K562 (cell line): ENCODE measurements around the gene ICOSLG. TPM values are rescaled to one million over a fixed set of nuclear protein-coding genes. Genes with fewer than 3 reads are reported as not detected.
"Not testable (repeated sequence)": the region's sequence is repeated elsewhere in the genome, so short reads cannot be mapped to it uniquely, and the experiment has no call there.

Experiments used
- ATAC-seq: fragments of 200-7000 bp; cut with Tn5 transposase; 3 replicates; pipeline ENCODE4 v1.9.1; 2020; ENCODE audit warnings: moderate library complexity
- BruUV-seq: library from RNA; stranded (reverse); fragments of 400-500 nt; replicated peaks from 2 replicates; lab custom pipeline; 2021; lab: Mats Ljungman, UMichigan
- CTCF ChIA-PET: fragments of 300-600 bp; formaldehyde crosslinking; extraction: SDS; loops from one replicate; lab custom pipeline; 2021; ENCODE audit warnings: low intra/inter-chr PET ratio; lab: Yijun Ruan, JAX
- POLR2A ChIA-PET: fragments of 300-600, 350-650 bp; sonication (Branson Sonifier 250); formaldehyde crosslinking; extraction: SDS; loops from one replicate; lab custom pipeline; 2021; ENCODE audit warnings: antibody characterized with exemption, inconsistent platforms; lab: Yijun Ruan, JAX
- DNase-seq, 4 experiments: peaks; one replicate each; pipeline versions ENCODE4 v3.0.0 to v3.0.0-alpha.2; 2011 to 2018; ENCODE audit warnings: low spot score in 3 of 4, mixed read lengths in 3 of 4; ENCODE audit errors: extremely low read depth in 1 of 4
- FAIRE-seq: peaks from 2 replicates; lab custom pipeline; 2011; peaks lifted over from hg19 to GRCh38; lab: Jason Lieb, UNC
- H2AFZ ChIP-seq: 2 replicates; pipeline ENCODE4 v1.6.0; 2011; ENCODE audit warnings: low read depth, low read length, control low read depth, inconsistent platforms
- H3K27ac ChIP-seq: fragments of 200-600 bp; 3 replicates; pipeline ENCODE4 v1.8.0; 2011; ENCODE audit warnings: low read depth, mild to moderate bottlenecking, control low read depth, inconsistent platforms, low read length, moderate library complexity, mixed read lengths; ENCODE audit errors: extremely low read depth
- H3K27me3 ChIP-seq, 2 experiments: fragments of 300-600 bp in 1 of 2; 2 replicates in 1 of 2; 3 replicates in 1 of 2; pipeline versions ENCODE4 v1.6.0 to v1.8.0; 2011; ENCODE audit warnings: inconsistent platforms in 2 of 2, low read length in 2 of 2, mild to moderate bottlenecking in 1 of 2, mixed read lengths in 1 of 2, moderate library complexity in 1 of 2; ENCODE audit not compliant: control insufficient read depth in 2 of 2, insufficient read depth in 2 of 2
- H3K36me3 ChIP-seq: fragments of 300-600 bp; 3 replicates; pipeline ENCODE4 v1.8.0; 2011; ENCODE audit warnings: mild to moderate bottlenecking, low read length, inconsistent platforms; ENCODE audit not compliant: control insufficient read depth, insufficient read depth
- H3K4me1 ChIP-seq, 2 experiments: fragments of 200-600 bp in 1 of 2; replicated peaks in 1 of 2; 2 replicates in 1 of 2; 3 replicates in 1 of 2; pipeline versions ENCODE4 v1.5.1 to v1.8.0; 2011; ENCODE audit warnings: inconsistent platforms in 2 of 2, low read length in 2 of 2, mild to moderate bottlenecking in 1 of 2, mixed read lengths in 1 of 2, moderate library complexity in 1 of 2; ENCODE audit not compliant: control insufficient read depth in 2 of 2, insufficient read depth in 2 of 2
- H3K4me2 ChIP-seq: 2 replicates; pipeline ENCODE4 v1.6.1; 2011; ENCODE audit warnings: low read length, control low read depth, inconsistent platforms, mixed read lengths; ENCODE audit not compliant: insufficient read depth
- H3K4me3 ChIP-seq: fragments of 200-600 bp; sonication (generic), shearing (Covaris generic); 2 replicates; pipeline ENCODE4 v1.5.1; 2016; ENCODE audit warnings: control low read depth, inconsistent platforms
- H3K79me2 ChIP-seq: fragments of 200-600 bp; 3 replicates; pipeline ENCODE4 v1.8.0; 2011; ENCODE audit warnings: low read length, inconsistent platforms; ENCODE audit not compliant: control insufficient read depth, insufficient read depth
- H3K9ac ChIP-seq, 2 experiments: 2 replicates each; pipeline versions ENCODE4 v1.6.0 to v1.6.1; 2011; ENCODE audit warnings: low read depth in 2 of 2, low read length in 2 of 2, control low read depth in 1 of 2, inconsistent platforms in 1 of 2, mild to moderate bottlenecking in 1 of 2, mixed read lengths in 1 of 2; ENCODE audit not compliant: insufficient read depth in 1 of 2
- H3K9me1 ChIP-seq: one replicate; pipeline ENCODE4 v1.6.0; 2011; ENCODE audit warnings: inconsistent platforms, mild to moderate bottlenecking, low read length, moderate library complexity; ENCODE audit not compliant: control insufficient read depth, insufficient read depth
- H3K9me3 ChIP-seq: replicated peaks from 2 replicates; pipeline ENCODE4 v1.5.1; 2011; ENCODE audit warnings: low read depth, low read length, inconsistent platforms; ENCODE audit not compliant: control insufficient read depth, insufficient read depth
- H4K20me1 ChIP-seq: replicated peaks from 2 replicates; pipeline ENCODE4 v1.6.1; 2011; ENCODE audit warnings: low read length, inconsistent platforms, mixed read lengths; ENCODE audit not compliant: control insufficient read depth, insufficient read depth
- FOXK1 ChIP-seq: sonication (generic); formaldehyde crosslinking; IDR thresholded peaks from 2 replicates; pipeline ENCODE4 v1.8.0; 2022; ENCODE audit warnings: missing genetic modification reagents, mild to moderate bottlenecking, borderline replicate concordance
- NFRKB ChIP-seq: fragments of 450-650 bp; IDR thresholded peaks from 2 replicates; pipeline ENCODE4 v1.6.1; 2016; ENCODE audit warnings: low read depth
- PHB ChIP-seq: fragments of 250-450 bp; sonication (Bioruptor Pico); IDR thresholded peaks from 2 replicates; pipeline ENCODE4 v1.5.0; 2021
- SMARCA4 ChIP-seq: fragments of 450-650 bp; IDR thresholded peaks from 2 replicates; pipeline ENCODE4 v1.6.1; 2016
- WGBS: fragments of 100-300 bp; shearing (Covaris generic); methylation state at CpG from one replicate; pipeline ENCODE4 v1.1.6; 2016; ENCODE audit warnings: low coverage, mixed read lengths; ENCODE audit not compliant: insufficient coverage; ENCODE audit errors: missing lambda C conversion rate; 5-methylcytosine and 5-hydroxymethylcytosine counted together
- in situ Hi-C: fragments of 300-500 bp; cut with MboI; formaldehyde crosslinking; loops from 4 replicates; pipeline ENCODE4 v1.15.0; 2018; ENCODE audit warnings: inconsistent platforms, mixed read lengths
- intact Hi-C: fragments of 100-400 bp; cut with micrococcal nuclease; formaldehyde crosslinking; loops from 2 replicates; pipeline ENCODE4 v1.14.2; 2022
- polyA plus RNA-seq, 8 experiments: library from polyadenylated mRNA; depleted of rRNA in 4 of 8; stranded (reverse) in 5 of 8; unstranded in 3 of 8; fragments of >200 nt; fragmentation: Nextera tagmentation in 2 of 8; fragmentation: Illumina TruSeq in 1 of 8; extraction: Ambion mirVana in 2 of 8; extraction: Trizol in 1 of 8; gene quantifications; 2 replicates each; pipeline versions ENCODE4 v1.2.1 to v1.2.3, GENCODE V29; 2011 to 2014; ENCODE audit warnings: inconsistent platforms in 1 of 8, missing spikeins in 1 of 8
- total RNA-seq, 7 experiments: library from RNA; depleted of rRNA in 6 of 7; stranded (reverse); fragments of >200 nt in 6 of 7; fragmentation: Illumina TruSeq in 2 of 7; extraction: Trizol in 2 of 7; gene quantifications; 2 replicates each; pipeline versions ENCODE4 v1.2.1 to v1.2.3, GENCODE V29; 2011 to 2021; ENCODE audit warnings: low replicate concordance in 1 of 7
- TF ChIP-seq, protein P1 (sequence below): sonication (generic); formaldehyde crosslinking; IDR thresholded peaks from 2 replicates; pipeline ENCODE4 v1.8.0; 2022; ENCODE audit warnings: missing genetic modification reagents, mild to moderate bottlenecking, borderline replicate concordance
- TF ChIP-seq, protein P2 (sequence below): fragments of 250-450 bp; sonication (Bioruptor Pico); IDR thresholded peaks from 2 replicates; pipeline ENCODE4 v1.5.1; 2021; ENCODE audit warnings: mild to moderate bottlenecking
- TF ChIP-seq, protein P3 (sequence below): fragments of 250-450 bp; sonication (Bioruptor Pico); IDR thresholded peaks from 2 replicates; pipeline ENCODE4 v1.5.0; 2021
- TF ChIP-seq, protein P4 (sequence below): fragments of 450-650 bp; formaldehyde crosslinking; IDR thresholded peaks from 2 replicates; pipeline ENCODE4 v1.4.0; 2020; ENCODE audit warnings: mild to moderate bottlenecking, mixed read lengths
- TF ChIP-seq, protein P5 (sequence below): fragments of 150-350 bp; conservative IDR thresholded peaks from 2 replicates; pipeline ENCODE4 v1.6.1; 2014; ENCODE audit warnings: low read length

The ICOSLG gene
- total and polyA plus RNA-seq, 9 of the 15 experiments (the other 6 are each of a cell fraction or from before 2014, with no cell fraction given): 0.01 to 1.4 (median 0.15) TPM

DNA sequence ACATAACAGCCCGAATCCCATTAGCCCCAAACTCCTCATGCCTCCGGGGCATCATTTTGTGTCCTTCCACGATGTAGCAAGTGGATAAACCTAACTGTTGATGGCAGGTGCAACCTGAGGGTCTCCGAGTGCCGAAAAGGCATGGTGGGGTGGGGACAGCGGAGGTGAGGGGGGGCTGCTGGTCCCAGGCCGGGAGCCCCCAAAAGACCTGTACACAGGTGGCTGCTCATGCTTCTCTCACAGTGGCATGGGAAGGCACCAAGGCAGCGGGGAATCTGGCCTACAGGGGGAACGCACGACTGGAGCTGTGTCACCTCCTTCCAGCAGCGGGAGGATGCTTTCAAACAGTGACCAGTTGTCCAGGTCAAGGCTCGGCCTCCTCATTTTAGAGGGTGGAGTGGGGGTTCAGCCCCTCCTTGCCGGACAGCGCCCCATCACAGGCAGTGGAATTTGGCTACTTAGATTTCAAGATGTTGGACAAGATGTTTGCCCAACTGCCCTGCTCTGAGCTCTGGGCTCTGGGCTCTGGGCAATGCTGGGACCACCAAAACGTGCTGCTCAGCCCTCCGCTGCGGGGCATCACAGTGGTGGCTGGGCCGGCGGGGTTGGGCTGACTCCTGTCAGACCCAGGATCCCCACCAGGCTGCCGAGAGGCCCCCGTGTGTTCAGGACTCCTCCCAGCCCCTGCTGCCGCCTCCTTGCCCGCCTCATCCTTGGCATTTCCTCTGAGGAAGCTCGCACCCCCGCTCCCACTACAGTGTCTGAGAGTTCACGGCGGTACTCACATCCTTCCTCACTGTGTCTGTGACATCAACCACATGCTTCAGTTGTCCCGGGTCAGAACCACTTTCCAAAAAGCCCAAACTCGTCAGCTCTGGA is 13.3 kb upstream of the ICOSLG start (continued):
- TF ChIP-seq, protein P1, sequence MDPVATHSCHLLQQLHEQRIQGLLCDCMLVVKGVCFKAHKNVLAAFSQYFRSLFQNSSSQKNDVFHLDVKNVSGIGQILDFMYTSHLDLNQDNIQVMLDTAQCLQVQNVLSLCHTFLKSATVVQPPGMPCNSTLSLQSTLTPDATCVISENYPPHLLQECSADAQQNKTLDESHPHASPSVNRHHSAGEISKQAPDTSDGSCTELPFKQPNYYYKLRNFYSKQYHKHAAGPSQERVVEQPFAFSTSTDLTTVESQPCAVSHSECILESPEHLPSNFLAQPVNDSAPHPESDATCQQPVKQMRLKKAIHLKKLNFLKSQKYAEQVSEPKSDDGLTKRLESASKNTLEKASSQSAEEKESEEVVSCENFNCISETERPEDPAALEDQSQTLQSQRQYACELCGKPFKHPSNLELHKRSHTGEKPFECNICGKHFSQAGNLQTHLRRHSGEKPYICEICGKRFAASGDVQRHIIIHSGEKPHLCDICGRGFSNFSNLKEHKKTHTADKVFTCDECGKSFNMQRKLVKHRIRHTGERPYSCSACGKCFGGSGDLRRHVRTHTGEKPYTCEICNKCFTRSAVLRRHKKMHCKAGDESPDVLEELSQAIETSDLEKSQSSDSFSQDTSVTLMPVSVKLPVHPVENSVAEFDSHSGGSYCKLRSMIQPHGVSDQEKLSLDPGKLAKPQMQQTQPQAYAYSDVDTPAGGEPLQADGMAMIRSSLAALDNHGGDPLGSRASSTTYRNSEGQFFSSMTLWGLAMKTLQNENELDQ (CRISPR knock-in tag): no peak
- TF ChIP-seq, protein P2, sequence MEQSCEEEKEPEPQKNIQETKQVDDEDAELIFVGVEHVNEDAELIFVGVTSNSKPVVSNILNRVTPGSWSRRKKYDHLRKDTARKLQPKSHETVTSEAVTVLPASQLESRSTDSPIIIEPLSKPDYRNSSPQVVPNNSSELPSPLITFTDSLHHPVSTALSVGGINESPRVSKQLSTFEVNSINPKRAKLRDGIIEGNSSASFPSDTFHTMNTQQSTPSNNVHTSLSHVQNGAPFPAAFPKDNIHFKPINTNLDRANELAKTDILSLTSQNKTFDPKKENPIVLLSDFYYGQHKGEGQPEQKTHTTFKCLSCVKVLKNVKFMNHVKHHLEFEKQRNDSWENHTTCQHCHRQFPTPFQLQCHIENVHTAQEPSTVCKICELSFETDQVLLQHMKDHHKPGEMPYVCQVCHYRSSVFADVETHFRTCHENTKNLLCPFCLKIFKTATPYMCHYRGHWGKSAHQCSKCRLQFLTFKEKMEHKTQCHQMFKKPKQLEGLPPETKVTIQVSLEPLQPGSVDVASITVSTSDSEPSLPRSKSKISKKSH (CRISPR knock-in tag): no peak
- TF ChIP-seq PHB: no peak
- TF ChIP-seq, protein P3, sequence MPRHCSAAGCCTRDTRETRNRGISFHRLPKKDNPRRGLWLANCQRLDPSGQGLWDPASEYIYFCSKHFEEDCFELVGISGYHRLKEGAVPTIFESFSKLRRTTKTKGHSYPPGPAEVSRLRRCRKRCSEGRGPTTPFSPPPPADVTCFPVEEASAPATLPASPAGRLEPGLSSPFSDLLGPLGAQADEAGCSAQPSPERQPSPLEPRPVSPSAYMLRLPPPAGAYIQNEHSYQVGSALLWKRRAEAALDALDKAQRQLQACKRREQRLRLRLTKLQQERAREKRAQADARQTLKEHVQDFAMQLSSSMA (CRISPR knock-in tag): no peak
- TF ChIP-seq, protein P4, sequence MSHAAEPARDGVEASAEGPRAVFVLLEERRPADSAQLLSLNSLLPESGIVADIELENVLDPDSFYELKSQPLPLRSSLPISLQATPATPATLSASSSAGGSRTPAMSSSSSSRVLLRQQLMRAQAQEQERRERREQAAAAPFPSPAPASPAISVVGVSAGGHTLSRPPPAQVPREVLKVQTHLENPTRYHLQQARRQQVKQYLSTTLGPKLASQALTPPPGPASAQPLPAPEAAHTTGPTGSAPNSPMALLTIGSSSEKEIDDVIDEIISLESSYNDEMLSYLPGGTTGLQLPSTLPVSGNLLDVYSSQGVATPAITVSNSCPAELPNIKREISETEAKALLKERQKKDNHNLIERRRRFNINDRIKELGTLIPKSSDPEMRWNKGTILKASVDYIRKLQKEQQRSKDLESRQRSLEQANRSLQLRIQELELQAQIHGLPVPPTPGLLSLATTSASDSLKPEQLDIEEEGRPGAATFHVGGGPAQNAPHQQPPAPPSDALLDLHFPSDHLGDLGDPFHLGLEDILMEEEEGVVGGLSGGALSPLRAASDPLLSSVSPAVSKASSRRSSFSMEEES: no peak
- no peak for TF ChIP-seq FOXK1 (CRISPR knock-in tag)
- TF ChIP-seq, protein P5, sequence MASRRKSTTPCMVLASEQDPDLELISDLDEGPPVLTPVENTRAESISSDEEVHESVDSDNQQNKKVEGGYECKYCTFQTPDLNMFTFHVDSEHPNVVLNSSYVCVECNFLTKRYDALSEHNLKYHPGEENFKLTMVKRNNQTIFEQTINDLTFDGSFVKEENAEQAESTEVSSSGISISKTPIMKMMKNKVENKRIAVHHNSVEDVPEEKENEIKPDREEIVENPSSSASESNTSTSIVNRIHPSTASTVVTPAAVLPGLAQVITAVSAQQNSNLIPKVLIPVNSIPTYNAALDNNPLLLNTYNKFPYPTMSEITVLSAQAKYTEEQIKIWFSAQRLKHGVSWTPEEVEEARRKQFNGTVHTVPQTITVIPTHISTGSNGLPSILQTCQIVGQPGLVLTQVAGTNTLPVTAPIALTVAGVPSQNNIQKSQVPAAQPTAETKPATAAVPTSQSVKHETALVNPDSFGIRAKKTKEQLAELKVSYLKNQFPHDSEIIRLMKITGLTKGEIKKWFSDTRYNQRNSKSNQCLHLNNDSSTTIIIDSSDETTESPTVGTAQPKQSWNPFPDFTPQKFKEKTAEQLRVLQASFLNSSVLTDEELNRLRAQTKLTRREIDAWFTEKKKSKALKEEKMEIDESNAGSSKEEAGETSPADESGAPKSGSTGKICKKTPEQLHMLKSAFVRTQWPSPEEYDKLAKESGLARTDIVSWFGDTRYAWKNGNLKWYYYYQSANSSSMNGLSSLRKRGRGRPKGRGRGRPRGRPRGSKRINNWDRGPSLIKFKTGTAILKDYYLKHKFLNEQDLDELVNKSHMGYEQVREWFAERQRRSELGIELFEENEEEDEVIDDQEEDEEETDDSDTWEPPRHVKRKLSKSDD: no peak
- TF ChIP-seq SMARCA4: no peak
- no peak for TF ChIP-seq NFRKB

DNA sequence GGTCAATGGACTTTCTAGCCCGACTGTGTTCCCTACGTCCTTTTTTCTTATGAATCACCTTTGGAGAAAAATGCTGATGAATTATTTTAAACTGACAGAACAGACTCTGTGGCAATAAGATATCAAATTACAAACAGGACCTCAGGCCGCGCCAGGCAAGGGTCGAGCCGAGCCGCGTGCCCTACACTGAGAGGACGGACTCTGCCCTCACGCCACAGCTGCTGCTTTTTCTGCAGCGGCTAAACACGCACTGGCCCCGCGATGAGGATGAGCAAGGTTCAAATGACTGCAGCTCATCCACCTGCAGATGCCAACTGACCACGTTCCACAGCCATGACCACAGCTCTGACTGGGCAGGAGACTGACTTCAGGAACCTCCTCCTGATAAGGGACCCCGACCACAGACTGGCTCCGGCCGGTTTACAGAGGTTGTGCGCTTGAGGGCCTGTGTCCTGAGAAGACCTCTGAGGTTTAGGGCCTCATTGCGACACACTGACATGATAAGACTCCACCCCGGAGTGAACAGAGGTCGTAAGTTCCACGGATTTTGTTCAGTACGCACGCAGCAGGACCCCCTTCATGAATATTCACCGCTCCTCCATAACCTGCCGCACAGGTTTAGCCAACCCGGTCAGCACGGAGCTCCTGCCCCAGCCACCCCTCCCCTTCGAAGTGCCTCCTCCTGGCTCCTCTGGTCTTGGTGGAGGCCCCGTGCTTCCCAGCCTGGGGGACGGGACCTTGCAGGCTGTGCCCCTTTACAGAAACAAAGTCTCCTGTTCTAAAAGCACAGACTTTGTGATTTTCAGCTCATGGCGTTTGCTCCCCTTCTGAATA is 8.7 kb upstream of the ICOSLG start:
- peak; percentile 45; the same call in 2 of the 3 replicates for ATAC-seq
- BruUV-seq: not testable (repeated sequence)

More for the DNA sequence above, 8.7 kb upstream of the ICOSLG start:
- H2AFZ ChIP-seq, H3K27me3 ChIP-seq, H4K20me1 ChIP-seq, POLR2A ChIA-PET, H3K9ac ChIP-seq, H3K9me3 ChIP-seq, H3K4me2 ChIP-seq, H3K36me3 ChIP-seq, H3K4me1 ChIP-seq, H3K4me3 ChIP-seq, in situ Hi-C loops, H3K9me1 ChIP-seq, CTCF ChIA-PET, H3K27ac ChIP-seq, H3K79me2 ChIP-seq, DNase-seq, intact Hi-C loops: not testable (repeated sequence)
- peak; percentile 79 for FAIRE-seq
- WGBS: no CpG with 5 or more reads among the region's 33 CpGs
